HG02759 (cell line): ENCODE results near the gene PGBD2.
A peak's percentile ranks its signal among the peaks of the same experiment; 100 is the strongest.
"Not testable (repeated sequence)": the region's sequence is repeated elsewhere in the genome, so short reads cannot be mapped to it uniquely, and the experiment has no call there.

Experiments used
- ATAC-seq: cut with Tn5 transposase; IDR thresholded peaks from one replicate; pipeline ENCODE4 v1.9.1; 2021; ENCODE audit warnings: mild to moderate bottlenecking, moderate library complexity; ENCODE audit not compliant: unreplicated experiment

Gene PGBD2

DNA sequence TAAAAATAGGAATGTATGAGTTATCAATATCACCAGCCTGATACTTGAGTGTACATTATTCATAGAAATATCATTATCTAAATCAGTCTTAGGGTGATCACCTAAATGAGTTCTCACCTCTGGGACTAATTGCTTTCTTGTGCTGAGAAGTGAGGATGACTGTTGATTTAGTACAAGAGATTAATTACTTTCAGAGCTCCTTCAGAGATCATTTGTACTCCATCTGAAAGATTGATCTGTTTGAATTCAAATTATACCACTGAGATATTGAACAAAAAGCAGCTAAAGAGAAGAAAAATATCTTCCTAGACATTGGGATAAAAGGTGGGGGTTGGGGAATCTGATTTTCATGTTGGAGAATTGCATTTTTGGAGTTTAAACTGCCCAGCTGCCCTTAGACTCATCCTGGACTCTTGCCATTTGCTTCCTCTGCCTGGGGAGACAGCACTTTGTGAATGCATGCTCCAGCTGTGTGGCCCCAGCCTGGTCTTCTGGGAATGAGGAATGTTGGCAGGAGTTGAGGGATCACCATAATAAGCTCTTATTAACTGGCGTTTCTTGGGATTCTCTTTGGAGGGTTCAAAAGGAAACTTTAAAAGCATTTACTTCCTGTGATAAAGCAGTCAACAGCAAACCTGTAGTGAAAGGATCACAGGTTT is 19.7 kb upstream of the PGBD2 start:
- ATAC-seq = no peak

DNA sequence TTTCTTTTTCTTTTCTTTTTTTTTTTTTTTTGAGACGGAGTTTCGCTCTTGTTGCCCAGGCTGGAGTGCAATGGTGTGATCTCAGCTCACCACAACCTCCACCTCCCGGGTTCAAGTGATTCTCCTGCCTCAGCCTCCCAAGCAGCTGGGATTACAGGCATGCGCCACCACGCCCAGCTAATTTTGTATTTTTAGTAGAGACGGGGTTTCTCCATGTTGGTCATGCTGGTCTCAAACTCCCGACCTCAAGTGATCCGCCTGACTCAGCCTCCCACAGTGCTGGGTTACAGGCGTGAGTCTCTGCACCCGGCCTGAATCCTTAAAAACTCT is 16.2 kb upstream of the PGBD2 start:
- ATAC-seq = not testable (repeated sequence)

- no peak for ATAC-seq
Measured at GRCh38 chr1:248890549-248891498, 15.2 kb upstream of the PGBD2 start.

DNA sequence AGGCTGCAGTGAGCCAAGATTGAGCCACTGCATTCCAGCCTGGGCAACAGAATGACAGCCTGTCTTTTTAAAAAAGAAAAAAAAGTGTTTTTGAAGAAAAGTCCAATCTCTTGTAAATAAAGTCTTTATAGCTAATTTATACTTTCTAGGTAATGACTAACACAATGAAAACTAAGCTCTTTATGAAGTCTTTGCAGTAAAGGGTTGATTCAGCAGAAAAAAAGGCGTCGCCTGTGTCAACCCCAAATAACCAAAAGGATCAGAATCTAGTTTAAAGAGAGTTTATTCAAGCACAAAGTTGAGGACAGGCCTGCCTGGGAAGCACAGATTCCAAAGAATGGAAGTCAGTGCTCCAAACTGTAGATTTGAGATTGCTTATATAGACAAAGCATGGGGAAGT is 14.3 kb upstream of the PGBD2 start:
- no peak for ATAC-seq

DNA sequence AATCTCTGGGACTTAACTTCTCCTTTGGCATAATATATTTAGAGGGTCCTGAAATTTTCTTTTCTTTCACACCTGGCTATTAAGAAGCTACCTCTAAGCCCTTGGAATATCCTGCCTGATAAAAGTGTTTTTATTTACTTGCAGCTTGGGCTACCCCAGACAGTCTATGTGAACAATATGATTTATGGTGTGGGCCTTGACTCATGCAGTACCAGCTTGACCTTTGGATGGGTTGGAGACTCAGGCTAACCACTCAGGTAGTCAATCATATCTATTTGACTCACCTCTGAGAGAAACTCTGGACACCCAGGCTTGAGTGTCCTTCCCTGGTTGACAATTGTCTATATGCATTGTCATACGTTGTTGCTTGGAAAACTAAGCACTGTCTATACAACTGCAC is 13.4 kb upstream of the PGBD2 start:
- no peak for ATAC-seq

- no peak for ATAC-seq
Measured at GRCh38 chr1:248894837-248895236, 11.2 kb upstream of the PGBD2 start.

- ATAC-seq = no peak
Measured at GRCh38 chr1:248897412-248898337, 8.4 kb upstream of the PGBD2 start.

- no peak for ATAC-seq
Measured at GRCh38 chr1:248900637-248901036, 5.4 kb upstream of the PGBD2 start.

DNA sequence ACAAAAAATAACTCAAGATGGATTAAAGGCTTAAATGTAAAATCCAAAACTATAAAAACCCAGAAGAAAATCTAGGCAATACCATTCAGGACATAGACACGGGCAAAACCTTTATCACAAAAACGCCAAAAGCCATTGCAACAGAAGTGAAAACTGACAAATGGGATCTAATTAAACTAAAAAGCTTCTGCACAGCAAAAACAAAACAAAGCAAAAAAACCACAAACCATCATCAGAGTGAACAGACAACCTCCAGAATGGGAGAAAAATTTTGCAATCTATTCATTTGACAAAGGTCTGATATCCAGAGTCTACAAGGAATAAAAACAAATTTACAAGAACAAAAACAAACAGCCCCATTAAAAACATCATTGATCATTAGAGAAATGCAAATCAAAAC is 4.5 kb upstream of the PGBD2 start:
- no peak for ATAC-seq

DNA sequence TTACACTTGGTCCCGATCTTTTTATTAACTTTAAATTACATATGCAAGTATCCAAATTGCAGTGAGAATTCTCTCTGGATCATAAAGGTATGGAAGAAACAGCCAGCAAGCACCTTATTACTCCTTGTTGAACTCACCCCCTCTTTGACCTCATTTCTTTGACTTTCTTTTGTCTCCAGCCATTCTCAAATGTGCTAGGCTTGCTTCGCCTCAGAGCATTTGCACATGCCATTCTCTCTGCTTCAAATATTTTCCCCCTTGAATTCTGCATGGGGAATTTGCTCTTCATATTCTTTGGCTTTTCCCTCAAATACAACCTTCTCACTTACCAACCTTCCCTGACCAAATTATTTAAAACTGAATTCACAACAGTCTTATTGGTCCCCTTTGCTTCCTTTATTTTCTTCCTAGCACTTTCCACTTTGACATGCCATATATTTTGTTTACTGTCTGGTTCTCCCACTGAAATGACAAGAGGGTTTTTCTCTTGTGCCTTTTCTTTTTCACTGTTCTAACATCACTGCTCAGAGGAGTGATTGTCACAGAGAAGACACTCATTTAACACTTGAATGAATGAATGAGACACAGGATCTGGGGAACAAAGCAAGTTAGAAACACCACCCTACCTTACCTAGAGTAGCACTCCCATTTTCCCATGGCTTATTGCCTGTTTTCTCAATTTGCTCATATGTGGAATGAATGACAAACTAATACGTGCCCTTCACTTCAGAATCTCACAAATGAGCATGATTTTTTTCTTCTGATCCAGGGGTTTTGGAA is 1.4 kb upstream of the PGBD2 start:
- ATAC-seq = no peak

DNA sequence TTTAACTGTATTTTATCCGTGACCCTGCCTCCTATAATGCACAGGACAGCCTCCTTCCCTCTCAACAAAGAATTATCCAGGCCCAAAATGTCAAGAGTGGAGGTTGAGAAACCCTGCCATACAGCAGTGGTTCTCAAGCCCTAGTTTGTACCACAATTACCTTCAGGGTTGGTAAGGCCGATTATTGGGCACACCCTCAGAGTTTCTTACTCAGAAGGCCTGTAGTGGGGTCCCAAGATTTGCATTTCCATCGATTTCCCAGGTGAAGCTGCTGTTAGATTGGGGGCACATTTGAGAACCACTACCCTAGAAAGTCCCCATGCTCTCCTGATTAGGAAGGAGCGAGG is 400 bp upstream of the PGBD2 start:
- ATAC-seq = no peak

GRCh38 chr1:248906753-248907661 is 972 bp downstream of the PGBD2 start:
- ATAC-seq = peak; percentile 26

DNA sequence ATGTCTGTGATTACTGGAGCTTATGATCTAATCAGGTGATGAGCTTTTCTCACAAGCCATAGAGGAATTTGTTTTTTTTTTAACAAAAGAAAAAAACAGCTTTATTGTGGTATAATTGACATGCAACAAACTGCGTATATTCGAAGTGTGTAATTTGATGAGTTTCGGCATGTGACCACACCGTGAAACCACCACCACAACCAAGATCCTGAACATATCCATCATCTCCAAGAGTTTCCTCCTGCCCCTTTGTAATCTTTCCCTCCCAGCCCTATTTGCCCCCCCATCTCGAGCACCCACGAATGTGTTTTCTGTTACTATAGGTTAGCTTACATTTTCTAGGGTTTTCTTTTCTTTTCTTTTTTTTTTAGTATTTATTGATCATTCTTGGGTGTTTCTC is 4.7 kb downstream of the PGBD2 start:
- ATAC-seq = no peak

DNA sequence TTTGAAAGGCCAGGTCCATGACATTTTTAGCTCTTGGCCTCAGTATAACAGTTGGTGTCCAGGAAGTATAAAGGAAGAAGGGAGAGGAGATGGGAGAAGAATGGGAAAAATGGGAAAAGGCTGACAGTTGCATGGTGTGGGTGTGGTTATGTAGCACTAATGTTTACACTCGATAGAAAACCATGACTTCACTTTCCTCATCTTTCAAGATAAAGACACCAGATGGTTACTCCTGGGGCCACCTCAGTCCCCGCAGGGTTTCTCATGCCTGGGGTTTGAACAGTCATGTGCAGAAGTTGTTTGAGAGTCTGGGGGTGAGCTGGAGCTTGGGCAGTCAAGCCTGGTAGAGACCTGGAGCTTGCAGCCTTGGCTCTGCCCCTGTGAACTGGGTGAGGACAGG is 7.9 kb downstream of the PGBD2 start:
- ATAC-seq = no peak

DNA sequence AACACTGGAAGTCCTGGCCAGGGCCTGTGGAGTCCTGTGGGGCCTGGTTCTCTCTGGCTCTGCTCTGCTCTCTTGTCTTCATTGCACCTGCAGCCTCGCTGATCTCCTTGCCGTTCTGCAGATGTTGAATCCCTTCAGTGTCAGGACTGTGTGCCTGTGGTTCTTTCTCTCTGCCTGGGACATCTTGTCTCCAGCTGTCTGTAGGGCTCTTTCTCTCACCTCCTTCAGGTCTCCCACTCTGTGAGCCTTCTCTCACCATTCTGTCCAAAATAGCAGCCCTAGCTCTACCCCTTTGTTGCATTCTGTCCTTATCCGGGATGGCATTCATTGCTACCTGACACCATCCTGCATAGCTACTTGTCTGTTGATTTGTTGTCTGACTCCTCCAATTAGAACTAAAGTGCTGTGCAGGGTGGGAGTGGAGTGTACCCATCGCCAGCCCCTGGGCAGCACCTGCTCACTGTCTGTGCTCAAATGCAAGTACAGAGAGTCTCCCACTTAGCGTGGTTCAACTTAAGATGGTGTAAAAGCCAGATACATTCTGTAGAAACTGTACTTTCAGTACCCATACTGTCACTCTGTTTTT is 8.9 kb downstream of the PGBD2 start:
- ATAC-seq = no peak

DNA sequence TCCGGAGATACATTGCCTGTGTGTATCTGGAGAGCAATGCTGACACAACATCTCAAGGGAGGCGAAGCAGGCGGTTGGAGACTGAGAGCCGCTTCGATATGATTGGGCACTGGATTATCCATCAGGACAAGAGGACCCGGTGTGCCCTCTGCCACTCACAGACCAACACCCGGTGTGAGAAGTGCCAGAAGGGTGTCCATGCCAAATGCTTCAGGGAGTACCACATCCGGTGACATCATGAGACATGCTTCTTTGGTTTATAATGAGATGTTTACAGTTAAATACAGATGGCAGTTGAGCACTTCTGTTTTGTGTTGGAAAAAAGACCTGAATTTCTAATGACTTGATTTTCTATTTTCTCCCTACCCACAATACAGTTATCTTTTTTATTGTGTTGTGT is 12.1 kb downstream of the PGBD2 start:
- no peak for ATAC-seq

- no peak for ATAC-seq
Measured at GRCh38 chr1:248923352-248924338, 17.6 kb downstream of the PGBD2 start.
